GM18517 (cell line): ENCODE measurements around the gene NPEPPS.
"Not testable (repeated sequence)": the region's sequence is repeated elsewhere in the genome, so short reads cannot be mapped to it uniquely, and the experiment has no call there.

Experiments used
- ATAC-seq: cut with Tn5 transposase; IDR thresholded peaks from one replicate; pipeline ENCODE4 v1.9.1; 2021; ENCODE audit warnings: mild to moderate bottlenecking, moderate library complexity; ENCODE audit not compliant: unreplicated experiment

NPEPPS gene, protein sequence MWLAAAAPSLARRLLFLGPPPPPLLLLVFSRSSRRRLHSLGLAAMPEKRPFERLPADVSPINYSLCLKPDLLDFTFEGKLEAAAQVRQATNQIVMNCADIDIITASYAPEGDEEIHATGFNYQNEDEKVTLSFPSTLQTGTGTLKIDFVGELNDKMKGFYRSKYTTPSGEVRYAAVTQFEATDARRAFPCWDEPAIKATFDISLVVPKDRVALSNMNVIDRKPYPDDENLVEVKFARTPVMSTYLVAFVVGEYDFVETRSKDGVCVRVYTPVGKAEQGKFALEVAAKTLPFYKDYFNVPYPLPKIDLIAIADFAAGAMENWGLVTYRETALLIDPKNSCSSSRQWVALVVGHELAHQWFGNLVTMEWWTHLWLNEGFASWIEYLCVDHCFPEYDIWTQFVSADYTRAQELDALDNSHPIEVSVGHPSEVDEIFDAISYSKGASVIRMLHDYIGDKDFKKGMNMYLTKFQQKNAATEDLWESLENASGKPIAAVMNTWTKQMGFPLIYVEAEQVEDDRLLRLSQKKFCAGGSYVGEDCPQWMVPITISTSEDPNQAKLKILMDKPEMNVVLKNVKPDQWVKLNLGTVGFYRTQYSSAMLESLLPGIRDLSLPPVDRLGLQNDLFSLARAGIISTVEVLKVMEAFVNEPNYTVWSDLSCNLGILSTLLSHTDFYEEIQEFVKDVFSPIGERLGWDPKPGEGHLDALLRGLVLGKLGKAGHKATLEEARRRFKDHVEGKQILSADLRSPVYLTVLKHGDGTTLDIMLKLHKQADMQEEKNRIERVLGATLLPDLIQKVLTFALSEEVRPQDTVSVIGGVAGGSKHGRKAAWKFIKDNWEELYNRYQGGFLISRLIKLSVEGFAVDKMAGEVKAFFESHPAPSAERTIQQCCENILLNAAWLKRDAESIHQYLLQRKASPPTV

DNA sequence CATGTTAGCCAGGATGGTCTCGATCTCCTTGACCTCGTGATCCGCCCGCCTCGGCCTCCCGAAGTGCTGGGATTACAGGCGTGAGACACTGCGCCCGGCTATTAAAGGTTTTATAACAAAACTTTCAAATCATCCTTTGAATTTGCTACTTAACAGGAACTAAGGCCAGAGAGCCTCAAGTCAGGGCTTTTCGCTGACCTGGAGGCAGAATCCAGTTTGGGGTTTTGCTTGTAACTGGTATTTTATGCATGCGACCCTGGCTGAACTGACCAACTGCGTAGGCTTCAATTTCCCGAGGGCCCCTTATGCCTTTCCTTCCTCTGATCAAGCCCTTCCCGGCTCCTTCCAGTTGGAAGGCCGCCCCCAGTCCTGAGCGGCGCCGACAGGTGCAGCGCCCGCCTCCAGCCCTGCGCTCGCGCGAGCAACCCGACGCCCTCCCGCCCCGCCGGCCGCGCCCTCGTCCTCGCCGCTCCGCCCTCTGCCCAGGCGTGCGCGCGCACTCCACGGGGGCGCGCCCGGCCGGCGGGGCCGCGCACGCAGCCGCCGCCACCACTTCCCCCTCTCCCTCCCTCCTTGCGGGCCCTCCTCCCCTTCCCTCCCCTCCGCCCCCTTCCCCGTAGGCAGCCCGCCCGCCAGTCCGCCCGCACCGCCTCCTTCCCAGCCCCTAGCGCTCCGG lies at the start of gene NPEPPS:
NPEPPS (plus strand) TSS at position 552 of the 676 bp plus-strand sequence. CDS start 193 bp downstream, outside the sequence.
- ATAC-seq = peak; percentile 53

DNA sequence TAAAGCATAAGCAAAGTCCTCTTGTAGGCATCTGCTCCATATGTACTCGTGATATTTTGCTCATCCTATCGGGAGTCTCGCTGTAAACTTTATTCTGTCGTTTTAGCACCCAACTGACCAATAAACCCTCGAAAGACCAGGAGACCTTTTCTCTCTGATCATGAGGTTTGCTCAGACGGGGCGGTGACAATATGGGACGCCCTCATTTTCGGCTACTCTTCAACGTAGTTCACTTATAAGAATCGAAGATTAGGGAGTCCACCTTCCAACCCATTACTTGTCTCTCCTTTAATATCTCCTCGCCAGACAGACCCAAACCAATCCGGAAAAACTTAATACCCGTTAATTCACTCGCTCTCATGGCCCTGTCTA lies 39.1 kb upstream of the NPEPPS start:
- peak; percentile 8 for ATAC-seq

DNA sequence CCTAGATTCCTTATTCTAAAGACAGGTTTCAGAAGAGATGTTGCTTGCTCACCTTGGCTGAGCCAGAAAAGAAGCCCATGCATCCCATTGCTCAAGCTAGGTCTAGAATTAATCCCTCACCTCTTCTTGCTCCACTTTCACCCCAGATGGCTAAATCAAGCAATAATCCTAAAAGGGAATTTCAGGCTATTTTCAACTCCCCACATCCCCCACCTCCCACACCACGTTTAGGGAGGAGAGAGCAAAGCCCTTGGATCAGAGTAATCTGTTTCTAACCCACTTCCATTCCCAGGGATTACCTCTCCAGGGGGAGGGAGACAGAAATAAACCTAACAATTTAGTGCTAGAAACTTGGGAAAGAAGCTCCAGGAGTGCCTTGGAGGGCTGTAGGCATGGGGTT lies 31.8 kb upstream of the NPEPPS start:
- not testable (repeated sequence) for ATAC-seq

DNA sequence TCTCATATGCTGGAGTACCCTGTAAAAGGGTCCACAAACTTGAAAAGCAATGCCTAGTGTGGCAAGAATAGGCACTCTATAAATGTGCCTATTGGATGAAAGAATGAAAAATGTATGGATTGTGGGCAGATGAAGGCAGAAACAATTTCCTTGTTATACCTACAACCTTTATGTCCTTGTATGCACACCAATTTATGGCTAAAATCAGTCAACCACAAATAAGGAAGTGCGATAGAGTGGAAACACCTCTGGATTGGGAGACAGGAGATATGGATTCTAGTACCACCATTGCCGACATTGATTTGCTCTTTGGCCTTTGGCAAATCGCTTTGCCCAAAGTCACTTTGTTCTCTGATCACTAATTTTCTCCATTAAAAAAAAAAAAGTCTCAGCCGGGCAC lies 31.4 kb upstream of the NPEPPS start:
- ATAC-seq = not testable (repeated sequence)

DNA sequence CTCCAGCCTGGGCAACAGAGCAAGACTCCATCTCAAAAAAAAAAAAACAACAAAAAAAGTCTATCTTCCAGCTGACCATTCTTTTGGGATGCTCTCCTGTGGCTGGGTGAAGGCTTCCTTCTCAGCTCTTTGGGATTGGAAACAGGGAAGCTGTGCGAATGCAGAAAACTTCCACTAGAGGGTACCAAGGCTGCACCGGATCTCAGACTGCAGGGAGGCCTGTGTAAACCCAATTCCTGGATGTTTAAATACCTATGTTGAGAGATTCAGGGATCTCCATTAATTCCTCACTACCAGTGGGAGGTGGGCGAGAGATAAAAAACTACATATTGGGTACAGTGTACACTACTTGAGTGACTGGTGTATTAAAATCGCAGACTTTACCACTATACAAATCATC lies 30.3 kb upstream of the NPEPPS start:
- ATAC-seq = not testable (repeated sequence)

DNA sequence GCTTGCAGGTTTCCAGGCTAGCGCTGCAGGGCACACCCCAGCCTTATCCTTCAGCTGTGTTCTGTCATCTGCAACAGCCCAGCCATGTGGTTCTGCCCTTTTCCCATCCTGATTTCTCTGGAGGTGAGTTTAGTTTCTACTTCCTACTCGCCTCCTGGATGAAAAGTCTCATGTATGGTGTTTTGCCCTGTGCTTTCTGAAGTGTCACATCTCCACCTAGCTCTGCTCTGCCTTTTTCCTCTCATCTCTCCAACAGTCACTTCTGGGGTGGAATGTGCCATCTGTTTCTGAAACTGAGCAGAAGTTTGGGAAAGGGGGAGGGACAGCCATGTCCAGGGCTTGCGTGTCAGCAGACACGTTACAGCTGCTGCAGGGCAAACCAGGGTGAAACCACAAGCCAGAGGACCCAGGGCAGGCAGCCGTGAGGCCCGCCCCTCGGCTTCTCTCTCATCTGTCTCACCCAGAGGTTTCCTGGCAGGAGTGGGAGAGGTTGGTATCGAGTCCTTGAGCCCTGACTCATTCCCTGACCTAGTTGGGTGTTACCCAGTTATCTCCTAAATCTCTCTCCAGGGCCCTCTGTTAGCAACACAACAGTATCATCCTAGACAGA lies 28.7 kb upstream of the NPEPPS start:
- peak; percentile 56 for ATAC-seq

DNA sequence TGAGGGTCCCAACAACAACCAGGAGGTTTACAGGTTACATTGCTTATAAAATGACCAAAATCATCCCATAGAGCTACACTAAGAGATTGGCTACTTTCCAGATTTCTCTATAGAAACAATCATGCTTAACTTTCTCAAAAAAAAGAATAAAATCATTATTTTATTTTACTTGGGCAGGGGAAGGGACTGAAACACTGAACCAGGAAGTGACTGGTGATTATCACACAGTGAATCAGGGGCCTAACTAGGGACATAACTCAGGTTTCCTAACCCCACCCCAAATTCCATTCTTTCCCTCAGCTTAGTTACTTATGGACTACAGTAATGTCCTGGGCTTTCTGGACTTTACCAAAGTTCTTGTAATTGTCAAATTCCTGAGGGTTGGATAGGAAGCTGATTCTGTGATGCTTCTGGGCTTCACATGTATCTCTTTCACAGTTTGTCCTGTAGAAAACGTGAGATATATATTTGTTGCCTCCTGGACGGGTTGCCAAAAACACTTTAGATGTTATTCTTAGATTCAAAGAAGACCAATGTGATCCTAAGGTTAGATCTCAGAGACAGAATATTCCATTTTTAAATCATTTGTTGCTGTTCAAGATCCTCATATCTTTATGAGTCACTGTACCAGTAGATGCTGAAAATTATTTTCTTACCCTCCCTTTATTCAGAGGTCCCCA lies 28.0 kb upstream of the NPEPPS start:
- ATAC-seq = not testable (repeated sequence)

DNA sequence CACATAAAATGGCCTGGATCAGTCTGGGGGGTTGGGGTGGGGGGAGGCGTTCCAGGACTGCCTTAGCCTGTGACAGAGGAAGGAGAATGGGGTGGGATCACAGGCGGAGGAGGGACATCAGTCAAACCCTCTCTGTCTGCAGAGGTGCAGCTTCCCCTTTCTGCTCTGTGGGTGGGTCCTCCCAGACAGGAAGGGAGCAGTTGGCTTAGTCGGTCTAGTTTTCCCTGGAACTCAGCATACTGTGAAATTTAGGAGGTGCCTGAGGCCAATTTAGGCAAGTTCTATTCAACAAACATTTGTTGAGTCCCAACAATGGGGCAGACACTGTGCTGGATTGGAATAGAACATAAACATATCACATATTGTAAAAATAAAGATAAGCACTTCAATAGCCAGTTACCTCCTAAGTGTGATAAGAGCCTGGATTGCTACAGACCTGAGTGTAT lies 19.2 kb upstream of the NPEPPS start:
- not testable (repeated sequence) for ATAC-seq

DNA sequence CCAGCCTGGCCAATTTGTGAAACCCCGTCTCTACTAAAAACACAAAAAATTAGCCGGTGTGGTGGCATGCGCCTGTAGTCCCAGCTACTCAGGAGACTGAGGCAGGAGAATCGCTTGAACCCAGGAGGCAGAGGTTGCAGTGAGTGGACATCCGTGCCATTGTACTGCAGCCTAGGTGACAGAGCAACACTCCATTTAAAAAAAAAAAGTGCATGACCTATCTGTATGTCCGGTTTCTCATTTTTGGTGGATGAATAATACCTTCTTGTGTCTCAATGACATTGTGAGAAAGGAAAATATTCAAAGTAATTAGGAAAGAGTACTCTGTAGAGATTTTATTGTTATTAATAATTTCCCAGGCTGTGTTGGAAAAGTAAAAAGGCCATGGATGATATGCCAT lies 17.6 kb upstream of the NPEPPS start:
- not testable (repeated sequence) for ATAC-seq

DNA sequence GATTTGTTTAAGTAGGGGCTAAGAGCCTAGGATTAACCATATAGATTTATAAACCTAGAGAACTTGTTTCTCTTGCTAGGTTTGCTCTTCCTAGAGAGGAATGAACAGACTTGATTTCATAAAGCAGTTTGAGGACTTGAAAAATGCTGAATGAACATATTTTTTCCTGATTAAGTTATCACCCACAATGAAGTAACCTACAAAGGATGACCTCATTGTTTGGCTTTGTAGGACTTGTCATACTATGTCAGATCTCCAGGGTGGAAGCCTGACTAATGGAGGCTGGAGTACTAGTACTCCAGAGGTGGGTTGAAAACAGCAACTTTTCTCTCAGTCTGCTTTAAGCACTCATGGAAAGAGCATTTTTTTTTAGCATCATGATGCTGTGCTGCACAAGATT lies 12.0 kb upstream of the NPEPPS start:
- not testable (repeated sequence) for ATAC-seq

DNA sequence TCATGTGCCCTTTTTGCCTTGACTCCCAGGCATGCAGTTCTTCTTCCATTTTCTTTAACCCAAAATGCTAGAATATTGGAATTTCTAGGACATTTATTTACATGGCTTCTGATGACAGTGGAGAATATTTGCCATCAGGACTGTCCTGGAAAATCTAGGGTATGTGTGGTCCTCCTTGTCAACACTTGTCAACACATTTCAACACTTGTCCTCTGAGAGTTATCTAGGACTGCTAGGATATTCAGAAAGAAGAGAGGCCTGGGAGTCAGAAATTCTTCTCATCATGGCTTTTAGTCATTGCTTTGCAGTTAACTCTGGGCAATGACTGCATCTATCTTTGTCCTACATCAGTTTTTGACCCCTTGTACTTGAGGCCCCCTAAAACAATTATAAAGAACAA lies 11.5 kb upstream of the NPEPPS start:
- not testable (repeated sequence) for ATAC-seq

DNA sequence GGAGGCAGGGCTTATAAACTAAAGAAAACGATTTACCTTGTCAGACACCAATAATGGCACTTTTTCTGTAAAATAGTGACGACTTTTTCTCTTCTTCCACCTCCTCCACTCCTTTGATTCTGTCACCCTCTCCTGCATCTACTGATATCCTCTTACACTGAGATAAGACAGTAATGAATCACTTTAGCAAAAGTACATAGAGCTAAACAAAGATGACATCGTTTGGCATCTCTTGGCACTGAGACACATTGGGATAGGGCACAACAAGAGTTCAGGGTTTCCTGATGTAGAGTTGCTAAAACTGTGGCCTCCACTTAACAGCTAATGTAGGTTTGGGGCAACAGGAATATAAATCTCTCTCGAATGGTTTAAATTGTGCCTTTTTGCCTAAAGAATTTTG lies 10.6 kb upstream of the NPEPPS start:
- not testable (repeated sequence) for ATAC-seq

DNA sequence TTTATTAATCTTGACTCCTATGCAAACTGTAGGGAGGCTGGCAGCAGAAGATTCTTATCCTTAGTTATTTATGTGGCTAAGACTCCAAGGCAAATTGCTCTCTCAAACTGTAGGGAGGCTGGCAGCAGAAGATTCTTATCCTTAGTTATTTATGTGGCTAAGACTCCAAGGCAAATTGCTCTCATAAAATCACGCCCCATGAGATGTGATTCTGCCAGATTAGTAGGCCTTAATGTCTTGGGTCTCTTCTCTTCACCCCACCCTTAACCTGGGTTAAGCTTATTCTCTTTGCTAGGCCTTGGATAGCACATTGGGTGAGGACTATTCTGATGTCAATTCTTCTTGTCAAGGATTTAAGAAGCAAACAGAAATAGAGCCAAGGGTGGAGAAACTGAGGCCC lies 9.5 kb upstream of the NPEPPS start:
- not testable (repeated sequence) for ATAC-seq

DNA sequence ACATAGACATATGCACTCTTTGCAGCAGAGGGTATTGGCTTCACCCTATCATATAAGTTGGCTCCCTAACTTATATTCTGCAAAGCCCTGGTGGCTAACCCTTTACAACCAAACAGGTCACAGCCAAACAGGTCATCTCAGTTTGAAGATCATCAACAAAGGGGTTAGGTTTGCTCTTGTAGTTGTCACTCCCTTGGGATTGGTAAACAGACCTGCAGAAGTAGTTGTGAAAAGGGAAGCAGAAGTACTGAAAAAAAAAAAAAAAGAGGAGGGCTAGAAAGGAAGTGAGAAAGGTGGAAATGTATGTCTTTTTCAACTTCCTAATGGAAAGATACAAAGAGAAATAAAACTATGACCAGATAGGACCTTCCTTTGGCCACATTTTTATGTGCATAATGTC lies 8.6 kb upstream of the NPEPPS start:
- not testable (repeated sequence) for ATAC-seq

DNA sequence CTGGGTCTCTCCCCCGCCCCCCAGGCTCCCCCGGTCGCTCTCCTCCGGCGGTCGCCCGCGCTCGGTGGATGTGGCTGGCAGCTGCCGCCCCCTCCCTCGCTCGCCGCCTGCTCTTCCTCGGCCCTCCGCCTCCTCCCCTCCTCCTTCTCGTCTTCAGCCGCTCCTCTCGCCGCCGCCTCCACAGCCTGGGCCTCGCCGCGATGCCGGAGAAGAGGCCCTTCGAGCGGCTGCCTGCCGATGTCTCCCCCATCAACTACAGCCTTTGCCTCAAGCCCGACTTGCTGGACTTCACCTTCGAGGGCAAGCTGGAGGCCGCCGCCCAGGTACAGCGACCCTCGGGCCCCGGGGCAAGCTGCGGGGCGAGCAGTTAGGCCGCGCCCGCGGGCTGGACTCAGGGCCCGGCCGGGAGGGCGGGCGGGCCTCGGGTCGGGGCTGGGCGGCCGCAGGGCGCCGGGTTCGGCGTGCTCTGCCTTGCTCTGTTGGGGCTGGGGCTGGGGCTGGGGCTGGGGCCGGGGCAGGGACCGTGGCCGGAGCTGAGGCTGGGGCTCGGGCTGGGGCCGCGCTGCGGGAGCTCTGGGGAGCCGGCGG lies 419 bp downstream of the NPEPPS start:
- ATAC-seq = peak; percentile 37

DNA sequence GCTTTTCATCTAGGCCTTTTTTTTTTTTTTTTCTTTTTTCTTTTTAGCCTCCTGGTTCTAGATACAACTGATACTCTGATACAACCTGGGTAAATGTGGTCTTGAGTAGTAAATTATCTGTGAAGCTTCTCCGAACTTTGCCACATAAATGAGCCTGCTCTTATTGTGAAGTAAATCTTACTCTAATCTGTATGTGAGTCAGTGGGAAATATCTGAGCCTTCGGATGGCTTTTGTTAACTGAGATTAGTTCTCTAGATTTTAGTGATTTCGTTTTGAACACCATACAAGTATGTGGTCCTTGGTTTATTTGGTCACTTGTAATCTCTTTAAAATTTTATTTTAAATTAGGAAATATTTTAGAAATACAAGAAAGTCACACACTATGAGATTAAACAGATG lies 8.2 kb downstream of the NPEPPS start:
- ATAC-seq = not testable (repeated sequence)

DNA sequence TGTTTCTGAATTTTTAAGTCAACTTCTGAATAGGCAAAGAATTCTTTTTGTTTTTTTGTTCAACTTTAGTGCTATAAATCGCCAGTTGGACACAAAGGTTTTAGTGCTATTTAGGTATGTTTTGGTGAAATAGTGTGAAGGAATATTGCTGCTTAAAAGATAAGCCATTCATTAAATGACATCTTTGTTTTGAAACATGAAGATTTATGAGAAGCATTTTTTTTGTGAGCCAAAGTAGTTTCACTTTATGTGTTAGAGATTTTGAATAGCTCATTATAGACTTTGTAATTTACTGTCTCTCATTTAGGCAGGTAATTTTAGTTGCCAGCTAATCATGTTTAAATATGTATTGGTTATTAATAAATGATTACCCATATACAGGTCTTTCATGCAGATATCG lies 10.8 kb downstream of the NPEPPS start:
- ATAC-seq = not testable (repeated sequence)

DNA sequence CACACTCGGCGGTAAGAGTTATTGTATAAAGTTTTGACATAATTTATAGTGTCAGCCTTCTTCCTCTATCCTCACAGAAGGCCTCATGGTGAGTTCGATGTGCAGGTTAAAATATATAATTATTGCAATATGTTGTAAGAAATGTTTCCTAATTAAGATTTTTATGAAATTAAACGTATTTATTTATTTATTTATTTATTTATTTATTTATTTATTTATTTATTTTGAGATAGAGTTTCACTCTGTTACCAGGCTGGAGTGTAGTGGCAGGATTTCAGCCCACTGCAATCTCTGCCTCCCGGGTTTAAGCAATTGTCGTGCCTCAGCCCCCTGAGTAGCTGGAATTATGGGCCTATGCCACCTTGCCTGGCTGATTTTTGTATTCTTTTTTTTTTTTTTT lies 13.4 kb downstream of the NPEPPS start:
- ATAC-seq = not testable (repeated sequence)

DNA sequence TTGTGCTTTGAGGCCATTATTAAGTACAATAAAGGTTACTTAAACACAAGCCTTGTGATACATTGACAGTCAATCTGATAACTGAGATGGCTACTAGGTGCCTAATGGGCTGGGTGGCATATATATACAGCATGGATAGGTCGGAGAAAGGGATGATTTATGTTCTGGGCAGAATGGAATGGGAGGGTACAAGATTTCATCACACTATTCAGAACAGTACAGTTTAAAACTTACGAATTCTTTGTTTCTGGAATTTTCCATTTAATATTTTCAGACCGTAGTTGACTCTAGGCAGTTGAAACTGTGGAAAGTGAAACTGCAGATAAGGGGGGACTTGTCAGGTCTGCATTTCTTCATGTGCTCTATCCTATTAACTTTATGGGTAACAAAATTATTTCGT lies 23.8 kb downstream of the NPEPPS start:
- ATAC-seq = not testable (repeated sequence)

DNA sequence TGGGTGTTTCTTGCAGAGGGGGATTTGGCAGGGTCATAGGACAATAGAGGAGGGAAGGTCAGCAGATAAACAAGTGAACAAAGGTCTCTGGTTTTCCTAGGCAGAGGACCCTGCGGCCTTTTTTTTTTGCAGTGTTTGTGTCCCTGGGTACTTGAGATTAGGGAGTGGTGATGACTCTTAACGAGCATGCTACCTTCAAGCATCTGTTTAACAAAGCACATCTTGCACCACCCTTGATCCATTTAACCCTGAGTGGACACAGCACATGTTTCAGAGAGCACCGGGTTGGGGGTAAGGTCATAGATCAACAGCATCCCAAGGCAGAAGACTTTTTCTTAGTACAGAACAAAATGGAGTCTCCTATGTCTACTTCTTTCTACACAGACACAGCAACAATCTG lies 25.2 kb downstream of the NPEPPS start:
- ATAC-seq = not testable (repeated sequence)
